Activated T-cell treated with anti-CD3 and anti-CD28 coated beads, Interleukin-2, amount 50 U/mL, for 72 hours (primary cell): ENCODE data around the gene HRH2. TPM values are rescaled to one million over a fixed set of nuclear protein-coding genes. Genes with fewer than 3 reads are reported as not detected.

Experiments
- ATAC-seq, 2 donors: fragments of 150-1000 bp; cut with Tn5 transposase; replicated peaks in 1 of 2; 2 replicates each; pipeline ENCODE4 v1.10.0; 2021; ENCODE audit warnings: moderate library complexity in 2 of 2, mild to moderate bottlenecking in 1 of 2
- DNase-seq, 2 donors: peaks; one replicate each; pipeline ENCODE4 v3.0.0; 2021 to 2022; ENCODE audit warnings: mixed read lengths in 1 of 2
- H3K27ac Mint-ChIP-seq: one replicate; pipeline ENCODE4 v1.8.0; 2022; ENCODE audit warnings: mild to moderate bottlenecking, moderate library complexity, mixed read lengths
- H3K27me3 Mint-ChIP-seq: one replicate; pipeline ENCODE4 v1.8.0; 2022; ENCODE audit warnings: low read depth, mixed read lengths
- H3K36me3 Mint-ChIP-seq, 2 donors: one replicate each; pipeline ENCODE4 v1.8.0; 2022; ENCODE audit warnings: mixed read lengths in 2 of 2, mild to moderate bottlenecking in 1 of 2; ENCODE audit not compliant: insufficient read depth in 2 of 2
- H3K4me1 Mint-ChIP-seq: one replicate; pipeline ENCODE4 v1.8.0; 2022; ENCODE audit warnings: low read depth, mixed read lengths
- H3K4me3 Mint-ChIP-seq, 2 donors: one replicate each; pipeline ENCODE4 v1.8.0; 2022; ENCODE audit warnings: mild to moderate bottlenecking in 2 of 2, mixed read lengths in 2 of 2, moderate library complexity in 2 of 2
- H3K9me3 Mint-ChIP-seq, 2 donors: one replicate each; pipeline ENCODE4 v1.8.0; 2022; ENCODE audit warnings: mixed read lengths in 2 of 2
- total RNA-seq, 2 donors: library from RNA; stranded (reverse); gene quantifications; one replicate each; pipeline ENCODE4 v1.2.3, GENCODE V29; 2022

The HRH2 gene
- total RNA-seq, 2 donors from 2014 or later: 18.4 to 22.8 TPM

GRCh38 chr5:175706499-175706898 is 48.6 kb downstream of the HRH2 start:
- H3K9me3 Mint-ChIP-seq: peaks cover 0 to 2% of the 10 kb centered on the region in 2 donors
- peaks cover 2 to 12% of the 10 kb centered on the region in 2 donors for H3K36me3 Mint-ChIP-seq
- H3K4me3 Mint-ChIP-seq: no peak overlapping the region
- no peaks in the 10 kb centered on the region for H3K27me3 Mint-ChIP-seq
- H3K4me1 Mint-ChIP-seq: peaks cover 7% of the 10 kb centered on the region
- no peak for DNase-seq
- no peak for ATAC-seq
- H3K27ac Mint-ChIP-seq: no peak overlapping the region

- Mint-ChIP-seq H3K4me3 (no peak overlapping the region), H3K27me3 (no peaks in the 10 kb centered on the region), H3K9me3 (no peaks in the 10 kb centered on the region), H3K27ac (no peak overlapping the region), H3K4me1 (peaks cover 7% of the 10 kb centered on the region), H3K36me3 (peaks cover 0 to 8% of the 10 kb centered on the region in 2 donors)
- DNase-seq: no peak
- no peak for ATAC-seq
Observed at GRCh38 chr5:175707751-175708375, 50.0 kb downstream of the HRH2 start.

- ATAC-seq (no peak), DNase-seq (no peak)
- Mint-ChIP-seq H3K27me3 (no peaks in the 10 kb centered on the region), H3K27ac (no peak overlapping the region), H3K9me3 (peaks cover 0 to 2% of the 10 kb centered on the region in 2 donors), H3K36me3 (peaks cover 0 to 5% of the 10 kb centered on the region in 2 donors), H3K4me3 (no peak overlapping the region), H3K4me1 (peaks cover 7% of the 10 kb centered on the region)
Observed at GRCh38 chr5:175709276-175709781, 51.5 kb downstream of the HRH2 start.

GRCh38 chr5:175710326-175710725 is 52.5 kb downstream of the HRH2 start:
- DNase-seq: no peak
- no peaks in the 10 kb centered on the region for H3K27me3 Mint-ChIP-seq
- peaks cover 0 to 3% of the 10 kb centered on the region in 2 donors for H3K9me3 Mint-ChIP-seq
- peaks cover 7% of the 10 kb centered on the region for H3K4me1 Mint-ChIP-seq
- no peak overlapping the region for H3K4me3 Mint-ChIP-seq
- no peak overlapping the region for H3K27ac Mint-ChIP-seq
- H3K36me3 Mint-ChIP-seq: peaks cover 0 to 8% of the 10 kb centered on the region in 2 donors
- no peak for ATAC-seq

GRCh38 chr5:175711031-175711430 is 53.2 kb downstream of the HRH2 start:
- Mint-ChIP-seq H3K4me1 (peaks cover 7% of the 10 kb centered on the region), H3K27me3 (no peaks in the 10 kb centered on the region), H3K27ac (no peak overlapping the region), H3K4me3 (no peak overlapping the region), H3K36me3 (peaks cover 0 to 9% of the 10 kb centered on the region in 2 donors), H3K9me3 (peaks cover under 1 to 4% of the 10 kb centered on the region in 2 donors)
- DNase-seq (no peak), ATAC-seq (no peak)

- Mint-ChIP-seq H3K27ac (no peak overlapping the region), H3K9me3 (peaks cover 7 to 9% of the 10 kb centered on the region in 2 donors), H3K4me3 (no peak overlapping the region), H3K27me3 (no peaks in the 10 kb centered on the region), H3K36me3 (peaks cover 2 to 14% of the 10 kb centered on the region in 2 donors), H3K4me1 (peaks cover 7% of the 10 kb centered on the region)
- ATAC-seq (no peak), DNase-seq (no peak)
Observed at GRCh38 chr5:175711472-175712312, 53.8 kb downstream of the HRH2 start.

- H3K27me3 Mint-ChIP-seq: no peaks in the 10 kb centered on the region
- H3K9me3 Mint-ChIP-seq: peaks cover 9 to 12% of the 10 kb centered on the region in 2 donors
- peaks cover 7% of the 10 kb centered on the region for H3K4me1 Mint-ChIP-seq
- no peak overlapping the region for H3K27ac Mint-ChIP-seq
- peaks cover 5 to 19% of the 10 kb centered on the region in 2 donors for H3K36me3 Mint-ChIP-seq
- H3K4me3 Mint-ChIP-seq: no peak overlapping the region
- DNase-seq (no peak), ATAC-seq (no peak)
Observed at GRCh38 chr5:175712313-175712680, 54.4 kb downstream of the HRH2 start.

- H3K27ac Mint-ChIP-seq: no peak overlapping the region
- H3K27me3 Mint-ChIP-seq: no peaks in the 10 kb centered on the region
- H3K9me3 Mint-ChIP-seq: peaks cover 9 to 12% of the 10 kb centered on the region in 2 donors
- DNase-seq (no peak), ATAC-seq (no peak)
- peaks cover 5 to 21% of the 10 kb centered on the region in 2 donors for H3K36me3 Mint-ChIP-seq
- peaks cover 7% of the 10 kb centered on the region for H3K4me1 Mint-ChIP-seq
- no peak overlapping the region for H3K4me3 Mint-ChIP-seq
Observed at GRCh38 chr5:175712681-175713085, 54.8 kb downstream of the HRH2 start.

- DNase-seq (no peak), ATAC-seq (no peak)
- peaks cover 11 to 12% of the 10 kb centered on the region in 2 donors for H3K9me3 Mint-ChIP-seq
- H3K36me3 Mint-ChIP-seq: peaks cover 5 to 21% of the 10 kb centered on the region in 2 donors
- H3K27me3 Mint-ChIP-seq: no peaks in the 10 kb centered on the region
- H3K4me1 Mint-ChIP-seq: peaks cover 10% of the 10 kb centered on the region
- no peak overlapping the region for H3K4me3 Mint-ChIP-seq
- no peak overlapping the region for H3K27ac Mint-ChIP-seq
Observed at GRCh38 chr5:175713930-175714329, 56.1 kb downstream of the HRH2 start.

GRCh38 chr5:175714479-175715085 is 56.7 kb downstream of the HRH2 start:
- H3K27ac Mint-ChIP-seq: no peak overlapping the region
- no peak for ATAC-seq

GRCh38 chr5:175715627-175716522 is 58.0 kb downstream of the HRH2 start:
- Mint-ChIP-seq H3K4me3 (no peak overlapping the region), H3K27me3 (no peaks in the 10 kb centered on the region), H3K36me3 (peaks cover 5 to 19% of the 10 kb centered on the region in 2 donors), H3K27ac (no peak overlapping the region), H3K4me1 (peaks cover 6% of the 10 kb centered on the region), H3K9me3 (peaks cover 11 to 12% of the 10 kb centered on the region in 2 donors)
- ATAC-seq: no peak
- no peak for DNase-seq

More at GRCh38 chr5:175714479-175715085, 56.7 kb downstream of the HRH2 start:
- no peak for DNase-seq
- Mint-ChIP-seq H3K4me3 (no peak overlapping the region), H3K36me3 (peaks cover 5 to 19% of the 10 kb centered on the region in 2 donors), H3K27me3 (no peaks in the 10 kb centered on the region), H3K4me1 (peaks cover 6% of the 10 kb centered on the region), H3K9me3 (peaks cover 11 to 12% of the 10 kb centered on the region in 2 donors)

GRCh38 chr5:175717837-175718236 is 60.0 kb downstream of the HRH2 start:
- H3K27ac Mint-ChIP-seq: no peak overlapping the region
- no peak for ATAC-seq
- DNase-seq: no peak
- no peak overlapping the region for H3K4me3 Mint-ChIP-seq
- no peaks in the 10 kb centered on the region for H3K27me3 Mint-ChIP-seq
- H3K9me3 Mint-ChIP-seq: peaks cover 11 to 12% of the 10 kb centered on the region in 2 donors
- peaks cover 6% of the 10 kb centered on the region for H3K4me1 Mint-ChIP-seq
- peaks cover 5 to 19% of the 10 kb centered on the region in 2 donors for H3K36me3 Mint-ChIP-seq
